WERI-Rb-1 (cell line): ENCODE data around the gene STRBP.

Experiments used
- DNase-seq: peaks from one replicate; pipeline ENCODE4 v3.0.0-alpha.2; 2020
- H3K27ac ChIP-seq: fragments of 250-450 bp; sonication (Bioruptor Pico); 2 replicates; pipeline ENCODE4 v1.5.1; 2020; ENCODE audit warnings: mild to moderate bottlenecking, moderate library complexity
- H3K27me3 ChIP-seq: fragments of 250-450 bp; sonication (Bioruptor Pico); 2 replicates; pipeline ENCODE4 v1.5.1; 2021; ENCODE audit warnings: mild to moderate bottlenecking, low read depth, moderate library complexity; ENCODE audit not compliant: insufficient read depth, severe bottlenecking
- H3K36me3 ChIP-seq: fragments of 250-450 bp; sonication (Bioruptor Pico); 2 replicates; pipeline ENCODE4 v1.5.1; 2020; ENCODE audit warnings: mild to moderate bottlenecking, moderate library complexity
- H3K4me3 ChIP-seq: 2 replicates; pipeline ENCODE4 v1.5.1; 2011; ENCODE audit warnings: low read depth, mild to moderate bottlenecking, control low read depth, low read length
- H3K9me3 ChIP-seq: fragments of 250-450 bp; sonication (Bioruptor Pico); 2 replicates; pipeline ENCODE4 v1.5.1; 2021; ENCODE audit warnings: mild to moderate bottlenecking, moderate library complexity; ENCODE audit not compliant: severe bottlenecking
- CTCF ChIP-seq: IDR thresholded peaks from 2 replicates; pipeline ENCODE4 v1.5.1; 2011; ENCODE audit warnings: low read depth, mild to moderate bottlenecking, control low read depth, inconsistent platforms, low read length

The STRBP gene

GRCh38 chr9:123132696-123133095 lies 135.7 kb downstream of the STRBP start:
- Histone ChIP-seq H3K36me3 (peaks cover 41% of the 10 kb centered on the region), H3K4me3 (no peak overlapping the region), H3K27ac (no peak overlapping the region), H3K9me3 (no peaks in the 10 kb centered on the region), H3K27me3 (no peaks in the 10 kb centered on the region)
- no peak for DNase-seq
- no peak for TF ChIP-seq CTCF

- Histone ChIP-seq H3K36me3 (peaks cover 45% of the 10 kb centered on the region), H3K4me3 (no peak overlapping the region), H3K9me3 (no peaks in the 10 kb centered on the region), H3K27ac (no peak overlapping the region), H3K27me3 (no peaks in the 10 kb centered on the region)
- DNase-seq, result no peak
- TF ChIP-seq CTCF, result no peak
Measured at GRCh38 chr9:123131993-123132392, 136.4 kb downstream of the STRBP start.

GRCh38 chr9:123131258-123131657 lies 137.1 kb downstream of the STRBP start:
- TF ChIP-seq CTCF, result no peak
- Histone ChIP-seq H3K4me3 (no peak overlapping the region), H3K27ac (no peak overlapping the region), H3K27me3 (no peaks in the 10 kb centered on the region), H3K9me3 (no peaks in the 10 kb centered on the region), H3K36me3 (peaks cover 48% of the 10 kb centered on the region)
- DNase-seq, result no peak

GRCh38 chr9:123129423-123129822 lies 139.0 kb downstream of the STRBP start:
- TF ChIP-seq CTCF, result no peak
- no peak overlapping the region for H3K27ac ChIP-seq

GRCh38 chr9:123128591-123128990 lies 139.8 kb downstream of the STRBP start:
- Histone ChIP-seq H3K4me3 (no peak overlapping the region), H3K36me3 (peaks cover 42% of the 10 kb centered on the region), H3K9me3 (no peaks in the 10 kb centered on the region), H3K27ac (no peak overlapping the region), H3K27me3 (no peaks in the 10 kb centered on the region)
- no peak for TF ChIP-seq CTCF
- DNase-seq, result no peak

More at GRCh38 chr9:123129423-123129822, 139.0 kb downstream of the STRBP start:
- Histone ChIP-seq H3K27me3 (no peaks in the 10 kb centered on the region), H3K4me3 (no peak overlapping the region), H3K36me3 (peaks cover 40% of the 10 kb centered on the region), H3K9me3 (no peaks in the 10 kb centered on the region)
- no peak for DNase-seq

- no peak for DNase-seq
Measured at GRCh38 chr9:123127512-123128075, 140.8 kb downstream of the STRBP start.

More at GRCh38 chr9:123127512-123128075, 140.8 kb downstream of the STRBP start:
- Histone ChIP-seq H3K27ac (no peak overlapping the region), H3K27me3 (no peaks in the 10 kb centered on the region), H3K4me3 (no peak overlapping the region), H3K9me3 (no peaks in the 10 kb centered on the region), H3K36me3 (peaks cover 38% of the 10 kb centered on the region)
- no peak for TF ChIP-seq CTCF
